Bronchial epithelial cell (primary cell): ENCODE measurements around the gene TRAPPC2L. TPM values are rescaled to one million over a fixed set of nuclear protein-coding genes. Genes with fewer than 3 reads are reported as not detected.

Experiments
- DNase-seq: peaks from one replicate; pipeline ENCODE4 v3.0.0-alpha.2; 2010; ENCODE audit warnings: low read depth
- FAIRE-seq: peaks from 2 replicates; lab custom pipeline; 2011; peaks lifted over from hg19 to GRCh38; lab: Jason Lieb, UNC
- H3K27me3 ChIP-seq: 2 replicates; pipeline ENCODE4 v1.5.1; 2011; ENCODE audit warnings: low read length; ENCODE audit not compliant: control insufficient read depth, insufficient read depth
- H3K36me3 ChIP-seq: 2 replicates; pipeline ENCODE4 v1.5.1; 2011; ENCODE audit warnings: low read length; ENCODE audit not compliant: control insufficient read depth, insufficient read depth
- H3K4me3 ChIP-seq: 2 replicates; pipeline ENCODE4 v1.5.1; 2011; ENCODE audit warnings: mild to moderate bottlenecking, low read depth, low read length, control low read depth
- CTCF ChIP-seq: IDR thresholded peaks from 2 replicates; pipeline ENCODE4 v1.5.1; 2011; ENCODE audit warnings: mild to moderate bottlenecking, moderate library complexity, low read length, control low read depth, inconsistent platforms; ENCODE audit not compliant: insufficient read depth, severe bottlenecking
- total RNA-seq: library from RNA; depleted of rRNA; stranded (reverse); fragments of >200 nt; gene quantifications from 2 replicates; pipeline ENCODE4 v1.2.1, GENCODE V29; 2014

The TRAPPC2L gene
- total RNA-seq, 1 donor from 2014 or later = 65.0 TPM

DNA sequence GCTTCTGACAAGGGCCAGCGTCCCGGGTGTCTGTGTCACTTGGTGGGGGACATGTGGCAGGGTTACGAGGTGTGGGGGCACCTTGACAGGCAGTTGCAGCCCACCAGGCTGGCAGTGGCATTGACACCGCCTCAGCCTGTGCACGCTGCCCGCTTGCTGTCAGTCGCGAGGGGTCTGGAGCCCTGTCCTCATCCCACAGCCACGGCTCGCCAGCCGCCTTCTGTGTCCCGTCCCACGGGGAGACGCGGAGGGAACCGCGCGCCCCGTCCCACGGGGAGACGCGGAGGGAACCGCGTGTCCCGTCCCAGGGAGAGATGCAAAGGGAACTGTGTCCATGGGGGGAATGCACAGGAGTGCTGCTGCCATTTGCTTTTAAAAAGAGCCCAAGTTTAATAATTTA, 6.0 kb downstream of the TRAPPC2L start:
- H3K27me3 ChIP-seq = no peaks in the 10 kb centered on the region
- DNase-seq (no peak), FAIRE-seq (no peak)
- TF ChIP-seq CTCF = no peak
- H3K4me3 ChIP-seq = no peak overlapping the region
- H3K36me3 ChIP-seq = peaks cover 12% of the 10 kb centered on the region

- no peak for TF ChIP-seq CTCF
- Histone ChIP-seq H3K36me3 (peaks cover 12% of the 10 kb centered on the region), H3K4me3 (no peak overlapping the region), H3K27me3 (no peaks in the 10 kb centered on the region)
- no peak for FAIRE-seq
- DNase-seq = no peak
Measured at GRCh38 chr16:88863426-88863825, 6.5 kb downstream of the TRAPPC2L start.

GRCh38 chr16:88864099-88864498, 7.2 kb downstream of the TRAPPC2L start:
- no peak for FAIRE-seq
- no peak for TF ChIP-seq CTCF

DNA sequence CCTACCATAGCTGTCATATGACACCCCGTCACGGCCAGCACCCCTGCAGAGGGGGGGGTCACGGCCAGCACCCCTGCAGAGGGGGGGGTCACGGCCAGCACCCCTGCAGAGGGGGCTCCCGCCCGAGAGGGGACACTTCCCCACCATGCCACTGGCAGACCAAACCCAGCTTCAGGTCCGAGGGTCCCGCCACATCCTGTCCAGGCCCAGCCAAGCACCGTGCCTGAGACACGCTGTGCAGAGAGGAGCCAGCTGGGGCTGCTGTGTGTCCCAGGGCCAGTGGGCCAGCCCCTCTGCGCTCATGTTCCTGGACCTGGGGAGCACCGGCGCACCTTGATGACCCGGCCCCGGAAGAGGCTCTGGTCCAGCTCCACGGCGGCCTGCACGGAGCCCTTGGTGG, 7.6 kb downstream of the TRAPPC2L start:
- Histone ChIP-seq H3K4me3 (no peak overlapping the region), H3K27me3 (peaks cover 3% of the 10 kb centered on the region), H3K36me3 (peaks cover 11% of the 10 kb centered on the region)
- FAIRE-seq (no peak), DNase-seq (no peak)
- TF ChIP-seq CTCF = no peak

More at GRCh38 chr16:88864099-88864498, 7.2 kb downstream of the TRAPPC2L start:
- DNase-seq = no peak
- H3K27me3 ChIP-seq = peaks cover 2% of the 10 kb centered on the region
- H3K4me3 ChIP-seq = no peak overlapping the region
- peaks cover 11% of the 10 kb centered on the region for H3K36me3 ChIP-seq

DNA sequence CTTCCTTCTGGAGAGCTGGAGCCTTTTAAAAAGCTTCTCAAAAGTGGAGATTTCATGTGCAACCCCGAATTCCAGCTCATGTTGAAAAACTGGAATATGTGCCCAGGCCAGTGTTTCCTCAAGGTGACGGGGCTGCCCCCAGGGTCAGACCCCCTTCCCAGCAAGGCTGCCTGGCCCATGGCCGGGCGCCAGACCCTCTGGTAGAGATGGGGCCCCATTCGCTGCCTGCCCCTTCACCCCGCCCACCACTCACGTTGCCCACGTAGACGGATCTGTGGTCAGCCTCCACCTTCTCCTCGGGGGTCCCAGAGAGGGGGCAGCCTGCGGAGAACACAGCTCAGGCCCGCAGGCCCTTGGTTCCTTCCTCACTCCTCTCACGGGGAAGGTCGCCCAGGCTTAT, 8.4 kb downstream of the TRAPPC2L start:
- H3K27me3 ChIP-seq = peaks cover 3% of the 10 kb centered on the region
- FAIRE-seq (no peak), DNase-seq (no peak)
- H3K36me3 ChIP-seq = peaks cover 10% of the 10 kb centered on the region
- H3K4me3 ChIP-seq = no peak overlapping the region
- TF ChIP-seq CTCF = no peak

- no peak for DNase-seq
- no peak for FAIRE-seq
- TF ChIP-seq CTCF = no peak
- no peak overlapping the region for H3K4me3 ChIP-seq
- H3K27me3 ChIP-seq = peaks cover 3% of the 10 kb centered on the region
- peaks cover 6% of the 10 kb centered on the region for H3K36me3 ChIP-seq
Measured at GRCh38 chr16:88865742-88866141, 8.8 kb downstream of the TRAPPC2L start.
